Measurements from ENCODE around the gene RAD51B.

DNA sequence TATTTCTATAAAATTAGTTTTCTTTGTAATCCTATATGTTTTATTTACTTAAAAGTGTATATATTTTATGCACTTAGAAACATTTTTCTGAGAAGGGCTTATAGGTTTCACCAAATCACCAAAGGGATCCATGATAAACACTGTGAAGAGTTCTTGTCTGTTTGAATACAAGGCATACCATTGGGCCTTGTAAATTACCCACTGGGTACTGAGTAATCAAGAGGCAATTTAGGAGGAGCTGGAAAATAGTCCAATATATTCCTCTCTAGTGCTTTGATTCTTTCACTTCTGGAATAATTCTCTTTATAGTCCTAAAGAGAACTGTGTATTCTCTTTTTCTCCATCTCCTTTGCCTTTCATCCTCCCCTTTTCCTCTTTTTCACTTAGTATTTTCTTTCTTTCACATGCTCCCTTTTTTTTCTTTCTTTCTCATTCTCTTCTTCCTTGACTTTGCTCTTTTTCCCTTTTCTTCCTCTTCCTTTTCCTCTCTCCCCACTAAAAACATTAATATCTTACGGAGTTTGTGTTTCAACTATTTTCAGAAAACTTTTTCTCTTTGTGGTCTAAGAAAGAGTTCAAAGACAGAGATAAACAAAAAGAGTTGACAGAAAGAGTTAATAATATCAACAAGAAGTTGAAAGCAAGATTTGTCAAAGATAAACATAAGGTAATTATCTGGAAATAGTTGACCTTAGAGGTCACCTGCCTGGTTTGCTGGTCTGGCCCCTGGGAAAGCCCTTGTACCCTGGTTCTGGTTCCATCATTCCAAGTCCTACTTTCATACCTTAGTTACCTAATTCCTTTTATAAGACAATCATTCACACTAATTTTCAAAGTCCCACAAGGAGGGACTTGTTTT is 435.3 kb downstream of the RAD51B start:
- TF ChIP-seq CTCF (IDR thresholded peaks at IDR 0.05) (no peak), EP300 (IDR thresholded peaks at IDR 0.05) (no peak), POLR2A (IDR thresholded peaks at IDR 0.05) (no peak)
